OCI-LY1 (cell line): ENCODE measurements around the gene CCR8.

Experiments
- CTCF ChIP-seq: fragments of 200-600 bp; sonication (generic), shearing (Covaris generic); IDR thresholded peaks from 2 replicates; pipeline ENCODE4 v1.5.1; 2017; ENCODE audit warnings: mild to moderate bottlenecking, antibody characterized with exemption, low read length, moderate library complexity, mixed read lengths
- EZH2 ChIP-seq: fragments of 200-600 bp; sonication (generic), shearing (Covaris generic); IDR thresholded peaks from 2 replicates; pipeline ENCODE4 v1.8.0; 2017; ENCODE audit warnings: borderline replicate concordance, mixed run types, mild to moderate bottlenecking, antibody characterized with exemption, low read length, moderate library complexity, mixed read lengths

- TF ChIP-seq CTCF (no peak), EZH2 (no peak)
These were observed 15.3 kb downstream of the CCR8 start for GRCh38 chr3:39344746-39345344.
